ENCODE measurements around the gene IL3.
"Not testable (repeated sequence)": the region's sequence is repeated elsewhere in the genome, so short reads cannot be mapped to it uniquely, and the experiment has no call there.

IL3 gene

GRCh38 chr5:132098151-132098594, 37.7 kb downstream of the IL3 start:
- no peak for FAIRE-seq

- FAIRE-seq: no peak
Observed at GRCh38 chr5:132098621-132099020, 38.2 kb downstream of the IL3 start.

DNA sequence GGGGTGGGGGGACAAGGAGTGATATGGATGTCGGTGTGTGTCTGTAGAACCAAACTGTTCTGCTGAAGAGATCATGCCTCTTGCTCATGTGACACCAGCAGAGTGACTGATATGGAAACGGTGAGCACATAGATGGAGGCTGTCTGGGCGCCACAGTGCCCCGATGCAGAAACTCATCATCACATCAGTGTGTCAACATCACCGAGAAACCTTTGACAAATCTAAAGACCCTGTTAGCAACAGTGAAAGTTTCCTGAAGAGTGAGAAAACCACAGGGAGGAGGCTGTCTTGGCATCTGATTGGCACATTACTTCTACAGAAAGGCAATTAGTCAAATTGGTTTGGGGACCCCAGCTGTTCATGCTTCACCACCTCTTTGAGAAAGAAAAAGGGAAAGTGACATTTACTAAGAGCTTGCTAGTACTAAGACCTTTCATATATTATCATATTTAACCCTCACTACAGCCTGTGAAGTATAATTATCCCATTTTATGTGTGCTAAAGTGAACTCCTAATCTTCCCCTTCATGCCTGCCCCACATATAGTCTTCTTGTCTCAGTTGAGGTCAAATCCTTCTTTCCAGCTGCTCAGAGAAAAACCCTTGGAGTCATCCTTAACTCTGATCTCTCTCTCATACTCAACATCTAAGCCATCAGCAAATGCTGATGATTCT, 38.8 kb downstream of the IL3 start:
- FAIRE-seq: no peak

DNA sequence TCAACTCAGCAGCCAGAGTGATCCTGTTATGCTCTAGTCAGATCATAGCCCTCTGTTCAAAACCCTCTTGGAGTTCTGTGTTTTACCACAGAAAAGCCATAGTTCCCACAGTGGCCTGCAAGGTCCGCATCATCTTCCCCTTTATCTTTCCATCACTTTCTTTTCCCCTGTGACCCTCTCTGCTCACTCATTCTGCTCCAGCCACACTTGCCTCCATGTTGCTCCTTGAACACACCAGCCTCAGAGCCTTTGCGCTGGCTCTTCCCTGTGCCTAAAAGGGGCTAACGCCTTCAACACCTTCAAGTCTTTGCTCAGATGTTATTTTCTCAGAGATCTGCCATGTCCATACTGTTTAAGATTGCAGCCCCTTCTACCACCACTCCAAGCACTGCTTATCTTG, 39.5 kb downstream of the IL3 start:
- no peak for FAIRE-seq

- FAIRE-seq: no peak
Observed at GRCh38 chr5:132100672-132101261, 40.3 kb downstream of the IL3 start.

- no peak for FAIRE-seq
Observed at GRCh38 chr5:132101385-132101880, 41.0 kb downstream of the IL3 start.

GRCh38 chr5:132102101-132102701, 41.7 kb downstream of the IL3 start:
- FAIRE-seq: no peak

DNA sequence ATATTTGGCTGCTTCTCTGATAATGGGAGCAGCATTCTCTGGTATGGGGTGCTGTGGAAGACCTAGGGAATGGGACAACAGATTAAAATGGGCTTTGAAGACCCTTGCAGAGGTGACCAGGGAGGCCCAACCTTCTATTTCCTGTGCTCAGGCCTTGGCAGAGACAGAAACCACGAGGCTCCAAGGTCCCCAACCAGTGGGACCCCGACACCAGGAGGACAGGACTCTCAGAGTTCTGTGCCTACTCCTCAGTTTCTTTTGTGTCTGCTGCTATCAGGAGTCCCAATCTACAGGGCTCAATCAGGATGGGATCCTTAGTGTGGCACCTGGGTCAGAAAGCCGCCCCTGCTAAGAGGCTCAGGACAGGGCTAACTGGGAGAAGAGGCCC, 42.5 kb downstream of the IL3 start:
- FAIRE-seq: no peak

DNA sequence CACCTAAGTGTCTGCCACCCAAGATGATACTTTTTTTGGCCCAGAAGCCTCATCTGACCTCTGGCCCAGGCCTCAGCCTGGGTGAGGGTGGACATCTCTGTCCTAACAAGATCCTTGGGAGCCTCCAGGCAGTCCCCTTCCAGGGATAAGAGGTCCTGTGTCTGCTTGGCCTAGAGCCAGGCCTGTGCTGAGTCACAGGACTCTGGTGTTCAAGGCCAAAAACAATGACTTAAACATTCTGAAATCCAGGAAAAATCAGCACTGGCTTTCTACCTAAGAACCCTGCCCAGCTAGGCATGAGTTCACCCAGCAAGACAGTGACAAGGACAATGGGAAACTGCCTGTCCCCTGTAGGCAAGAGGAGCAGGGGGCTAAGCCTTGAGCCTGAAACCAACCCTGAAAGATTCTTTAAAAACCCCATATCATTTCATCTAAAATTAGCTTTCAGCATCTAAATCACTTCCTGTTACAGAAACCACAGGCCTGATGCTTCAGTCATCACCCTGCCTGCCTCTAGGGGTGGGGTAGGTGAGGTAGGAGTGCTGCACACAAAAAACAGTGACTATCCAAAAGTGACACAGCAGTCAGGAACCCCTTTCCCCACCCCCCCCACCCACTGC, 43.0 kb downstream of the IL3 start:
- no peak for FAIRE-seq

- FAIRE-seq: no peak
Observed at GRCh38 chr5:132103969-132104391, 43.5 kb downstream of the IL3 start.

DNA sequence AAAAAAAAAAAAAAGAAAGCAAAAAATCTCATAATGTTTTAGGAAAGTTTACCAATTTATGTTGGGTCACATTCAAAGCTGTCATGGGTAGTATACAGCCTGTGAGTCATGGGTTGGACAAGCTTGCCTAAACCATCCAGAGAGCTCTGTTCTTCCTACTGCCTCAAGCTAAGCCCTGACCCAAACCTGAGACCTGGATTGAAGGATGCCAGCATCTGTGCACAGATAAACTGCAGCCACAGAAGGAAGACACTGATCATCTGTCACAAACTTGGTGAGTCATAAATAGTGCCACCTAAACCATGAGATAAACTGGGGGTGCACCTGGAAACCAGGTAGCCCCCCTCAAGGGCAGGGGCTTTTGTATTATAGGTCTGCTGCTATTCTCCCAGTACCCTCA, 44.1 kb downstream of the IL3 start:
- FAIRE-seq: no peak

GRCh38 chr5:132105688-132106087, 45.2 kb downstream of the IL3 start:
- FAIRE-seq: no peak

- FAIRE-seq: not testable (repeated sequence)
Observed at GRCh38 chr5:132108495-132108894, 48.0 kb downstream of the IL3 start.

DNA sequence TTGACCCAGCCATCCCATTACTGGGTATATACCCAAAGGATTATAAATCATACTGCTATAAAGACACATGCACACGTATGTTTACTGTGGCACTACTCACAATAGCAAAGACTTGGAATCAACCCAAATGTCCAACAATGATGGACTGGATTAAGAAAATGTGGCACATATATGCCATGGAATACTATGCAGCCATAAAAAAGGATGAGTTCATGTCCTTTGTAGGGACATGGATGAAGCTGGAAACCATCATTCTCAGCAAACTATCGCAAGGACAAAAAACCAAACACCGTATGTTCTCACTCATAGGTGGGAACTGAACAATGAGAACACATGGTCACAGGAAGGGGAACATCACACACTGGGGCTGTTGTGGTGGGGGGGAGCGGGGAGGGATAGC, 48.5 kb downstream of the IL3 start:
- FAIRE-seq: not testable (repeated sequence)

- FAIRE-seq: no peak
Observed at GRCh38 chr5:132109494-132110053, 49.1 kb downstream of the IL3 start.

- no peak for FAIRE-seq
Observed at GRCh38 chr5:132110195-132110594, 49.7 kb downstream of the IL3 start.

- no peak for FAIRE-seq
Observed at GRCh38 chr5:132110930-132111329, 50.5 kb downstream of the IL3 start.

DNA sequence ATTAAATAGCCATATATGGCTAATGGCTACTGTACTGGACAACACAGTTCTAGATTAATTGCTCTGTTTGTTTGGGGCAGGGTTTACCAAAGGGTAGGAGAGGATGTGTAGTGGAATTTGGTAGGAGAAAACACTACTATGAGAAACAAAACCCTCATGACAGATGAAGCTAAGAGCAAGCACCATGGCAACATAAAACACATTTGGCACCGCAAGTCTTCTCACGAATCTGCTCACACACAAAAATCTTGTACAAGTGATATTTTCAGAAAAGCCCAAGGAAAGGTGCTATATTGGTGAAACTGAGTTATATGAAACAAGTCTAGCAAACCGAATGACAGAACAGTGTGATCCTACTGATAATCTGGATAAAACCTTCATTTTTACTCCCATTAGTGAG, 51.7 kb downstream of the IL3 start:
- no peak for FAIRE-seq

All from A204.1 (cell line).